Body of pancreas (tissue), 4 donors: ENCODE data around the gene RINT1. TPM values are rescaled to one million over a fixed set of nuclear protein-coding genes. Genes with fewer than 3 reads are reported as not detected.

Source experiments
- ATAC-seq: fragments of 150-250 bp; one replicate; pipeline ENCODE4 v1.9.1; 2016
- DNase-seq, 4 donors: peaks; one replicate each; pipeline ENCODE4 v3.0.0-alpha.2; 2019
- H3K27ac ChIP-seq, 4 donors: fragments of 200-600 bp; sonication (generic); 1 replicate in 3 of 4; 2 replicates in 1 of 4; pipeline versions ENCODE4 v1.5.1 to v1.6.1; 2016 to 2019; ENCODE audit warnings: mild to moderate bottlenecking in 1 of 4, mixed read lengths in 1 of 4, moderate library complexity in 1 of 4
- H3K27me3 ChIP-seq, 2 donors: fragments of 200-600 bp; sonication (generic); one replicate each; pipeline ENCODE4 v1.6.0; 2016; ENCODE audit warnings: mild to moderate bottlenecking in 1 of 2
- H3K36me3 ChIP-seq, 2 donors: fragments of 200-600 bp; sonication (generic); replicated peaks in 1 of 2; 2 replicates each; pipeline ENCODE4 v1.5.1; 2016; ENCODE audit warnings: low read depth in 2 of 2; ENCODE audit not compliant: insufficient read depth in 1 of 2
- H3K4me1 ChIP-seq: fragments of 200-600 bp; sonication (generic); one replicate; pipeline ENCODE4 v1.6.0; 2016
- H3K4me3 ChIP-seq, 2 donors: fragments of 200-600 bp; sonication (generic); 1 replicate in 1 of 2; 2 replicates in 1 of 2; pipeline ENCODE4 v1.5.1; 2016 to 2019
- H3K9me3 ChIP-seq, 3 donors: fragments of 200-600 bp; sonication (generic); 1 replicate in 2 of 3; 2 replicates in 1 of 3; pipeline ENCODE4 v1.5.1; 2016
- CTCF ChIP-seq, 7 experiments: fragments of 450-650 bp in 4 of 7; fragments of 200-600 bp in 3 of 7; sonication (generic) in 3 of 7; IDR thresholded peaks; one replicate each; pipeline ENCODE4 v1.5.1; 2016 to 2019; ENCODE audit warnings: antibody characterized with exemption in 7 of 7
- POLR2A ChIP-seq, 3 donors: fragments of 450-650 bp; IDR thresholded peaks; one replicate each; pipeline ENCODE4 v1.6.1; 2016; ENCODE audit warnings: antibody characterized with exemption in 3 of 3, mild to moderate bottlenecking in 2 of 3
- whole genome bisulfite sequencing, 2 donors: methylation state at CpG; one replicate each; pipeline ENCODE4 v1.1.5; 2017; 5-methylcytosine and 5-hydroxymethylcytosine counted together
- intact Hi-C: fragments of 100-400 bp; cut with DNase I; formaldehyde crosslinking; loops from one replicate; pipeline ENCODE4 v1.15.1; 2023
- total RNA-seq, 2 donors: library from RNA; depleted of rRNA; stranded (reverse); fragments of >200 nt; gene quantifications; one replicate each; pipeline ENCODE4 v1.1.0, GENCODE V29; 2016

Gene RINT1
- total RNA-seq, 2 donors from 2014 or later, result 26.5 to 33.0 TPM

GRCh38 chr7:105600720-105601550, 68.9 kb downstream of the RINT1 start:
- Histone ChIP-seq H3K4me3 (no peak overlapping the region), H3K36me3 (no peaks in the 10 kb centered on the region), H3K27ac (no peak overlapping the region), H3K4me1 (no peaks in the 10 kb centered on the region), H3K27me3 (no peaks in the 10 kb centered on the region), H3K9me3 (no peaks in the 10 kb centered on the region)
- intact Hi-C loops, result no loop called here
- no peak for TF ChIP-seq POLR2A (IDR thresholded peaks at IDR 0.05)
- no peak for TF ChIP-seq CTCF (IDR thresholded peaks at IDR 0.05)
- no peak for ATAC-seq
- WGBS, 2 donors, result 70 to 77% methylated on average over 14 of the region's 14 CpGs
- no peak for DNase-seq

- WGBS, 2 donors, result 82 to 85% methylated on average over 19 of the region's 19 CpGs
These were observed 70.6 kb downstream of the RINT1 start for GRCh38 chr7:105602325-105603305.

GRCh38 chr7:105610165-105610930, 78.3 kb downstream of the RINT1 start:
- DNase-seq (no peak), ATAC-seq (no peak)
- H3K27ac ChIP-seq, result no peak overlapping the region
- 86 to 87% methylated on average over 7 to 8 of the region's 8 CpGs for WGBS, 2 donors
- no peaks in the 10 kb centered on the region for H3K9me3 ChIP-seq
- no peaks in the 10 kb centered on the region for H3K4me1 ChIP-seq
- TF ChIP-seq POLR2A (IDR thresholded peaks at IDR 0.05) (no peak), CTCF (IDR thresholded peaks at IDR 0.05) (no peak)
- H3K4me3 ChIP-seq, result no peak overlapping the region
- no peaks in the 10 kb centered on the region for H3K27me3 ChIP-seq
- intact Hi-C loops, result no loop called here
- H3K36me3 ChIP-seq, result peaks cover 0 to 7% of the 10 kb centered on the region in 2 donors

More at GRCh38 chr7:105602325-105603305, 70.6 kb downstream of the RINT1 start:
- Histone ChIP-seq H3K27me3 (no peaks in the 10 kb centered on the region), H3K27ac (no peak overlapping the region), H3K36me3 (no peaks in the 10 kb centered on the region), H3K9me3 (no peaks in the 10 kb centered on the region), H3K4me3 (no peak overlapping the region), H3K4me1 (no peaks in the 10 kb centered on the region)
- no peak for TF ChIP-seq POLR2A (IDR thresholded peaks at IDR 0.05)
- no peak for TF ChIP-seq CTCF (IDR thresholded peaks at IDR 0.05)
- intact Hi-C loops, result no loop called here
- no peak for DNase-seq
- ATAC-seq, result no peak

GRCh38 chr7:105611856-105612775, 80.1 kb downstream of the RINT1 start:
- peaks cover 0 to 7% of the 10 kb centered on the region in 2 donors for H3K36me3 ChIP-seq
- H3K27ac ChIP-seq, result no peak overlapping the region
- DNase-seq, result no peak
- H3K4me3 ChIP-seq, result no peak overlapping the region
- TF ChIP-seq POLR2A (IDR thresholded peaks at IDR 0.05), result no peak
- TF ChIP-seq CTCF (IDR thresholded peaks at IDR 0.05), result no peak
- intact Hi-C loops, result no loop called here
- no peaks in the 10 kb centered on the region for H3K27me3 ChIP-seq
- WGBS, 2 donors, result 84 to 89% methylated on average over 10 to 16 of the region's 16 CpGs
- H3K4me1 ChIP-seq, result no peaks in the 10 kb centered on the region
- H3K9me3 ChIP-seq, result no peaks in the 10 kb centered on the region
- ATAC-seq, result no peak
